ENCODE measurements around the gene MYO5A.

- TF ChIP-seq CTCF (IDR thresholded peaks at IDR 0.05; ENCODE audit: low read length) = no peak
- no peak for TF ChIP-seq EZH2 (IDR thresholded peaks at IDR 0.05; ENCODE audit: borderline replicate concordance, low read length)
Observed at GRCh38 chr15:52406601-52407000, 122.1 kb downstream of the MYO5A start.
